Activated naive CD8-positive, alpha-beta T cell treated with anti-CD3 and anti-CD28 coated beads, Interleukin-2, amount 50 U/mL, for 16 hours (primary cell): ENCODE data around the gene GP1BA.

Experiments
- DNase-seq: peaks from one replicate; pipeline ENCODE4 v3.0.0-alpha.2; 2020; ENCODE audit warnings: low read depth, low spot score

GP1BA gene

DNA sequence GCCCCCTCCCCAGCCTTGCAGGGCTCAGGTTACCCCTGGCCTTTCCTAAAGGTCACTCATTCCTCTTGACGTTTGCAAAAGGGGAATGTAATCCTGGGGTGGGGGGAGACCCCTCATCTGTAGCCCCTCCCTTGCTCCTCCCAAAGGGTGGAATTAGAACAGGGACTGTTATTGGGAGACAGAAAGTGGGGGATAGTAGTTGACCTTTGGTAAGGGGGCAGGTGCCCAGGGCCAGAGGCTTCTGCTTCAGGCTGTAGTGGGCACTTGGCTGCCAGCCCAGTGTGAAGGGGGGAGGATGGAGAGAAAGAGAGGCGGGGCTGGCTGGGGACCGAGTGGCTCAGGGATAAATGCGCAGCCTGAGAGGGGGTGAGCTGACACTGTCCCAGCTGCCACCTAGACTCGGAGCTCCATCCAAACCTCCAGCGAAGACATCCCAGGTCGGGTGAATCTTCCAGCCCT lies 18.7 kb downstream of the GP1BA start, which contains the start of gene ENO3:
Gene ENO3 (plus strand): TSS at position 374 of the 459 bp plus-strand sequence. CDS start 711 bp downstream, outside the sequence.
- no peak for DNase-seq

DNA sequence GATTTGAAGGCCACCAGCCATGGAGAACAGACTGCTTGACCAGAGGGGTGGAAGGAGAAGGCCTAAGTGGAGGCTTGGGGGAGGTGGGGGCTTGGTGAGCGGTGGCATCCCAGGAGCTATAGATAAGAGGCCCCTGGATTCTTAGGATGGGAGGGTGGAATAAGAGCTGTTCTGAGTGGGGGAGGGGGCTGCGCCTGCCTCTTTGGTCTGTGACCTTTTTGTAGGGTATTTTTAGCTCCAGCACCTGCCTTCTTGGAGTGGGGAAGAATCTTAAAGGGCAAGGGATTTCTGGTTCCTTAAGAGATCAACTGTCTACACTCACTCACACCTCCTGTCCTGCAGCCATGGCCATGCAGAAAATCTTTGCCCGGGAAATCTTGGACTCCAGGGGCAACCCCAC lies 19.4 kb downstream of the GP1BA start:
- DNase-seq = no peak

DNA sequence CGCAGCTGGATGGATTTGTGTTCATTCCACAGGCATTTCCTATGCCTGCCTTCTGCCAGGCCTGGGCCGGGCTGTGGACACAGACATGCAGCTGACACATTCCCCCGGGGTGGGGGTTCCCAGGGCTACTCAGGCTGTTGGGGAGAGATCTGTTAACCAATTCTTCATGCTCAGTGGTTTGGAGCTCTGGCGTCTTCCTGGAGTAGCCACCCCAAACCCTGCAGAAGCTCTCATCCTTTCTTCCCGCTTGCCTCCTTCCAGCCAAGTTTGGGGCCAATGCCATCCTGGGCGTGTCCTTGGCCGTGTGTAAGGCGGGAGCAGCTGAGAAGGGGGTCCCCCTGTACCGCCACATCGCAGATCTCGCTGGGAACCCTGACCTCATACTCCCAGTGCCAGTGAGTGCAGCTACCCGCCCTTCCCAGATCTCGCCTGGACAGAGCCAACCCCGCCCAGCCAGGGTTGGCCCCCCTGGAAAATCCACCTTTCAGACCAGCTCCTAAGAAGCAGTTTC lies 21.4 kb downstream of the GP1BA start:
- no peak for DNase-seq

DNA sequence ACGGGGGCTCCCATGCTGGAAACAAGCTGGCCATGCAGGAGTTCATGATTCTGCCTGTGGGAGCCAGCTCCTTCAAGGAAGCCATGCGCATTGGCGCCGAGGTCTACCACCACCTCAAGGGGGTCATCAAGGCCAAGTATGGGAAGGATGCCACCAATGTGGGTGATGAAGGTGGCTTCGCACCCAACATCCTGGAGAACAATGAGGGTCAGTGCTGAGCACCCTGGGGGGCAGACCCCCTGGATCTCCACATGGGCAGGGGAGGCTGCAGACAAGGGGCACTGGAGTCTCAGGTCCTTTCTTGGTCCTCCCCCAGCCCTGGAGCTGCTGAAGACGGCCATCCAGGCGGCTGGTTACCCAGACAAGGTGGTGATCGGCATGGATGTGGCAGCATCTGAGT lies 23.0 kb downstream of the GP1BA start:
- no peak for DNase-seq

DNA sequence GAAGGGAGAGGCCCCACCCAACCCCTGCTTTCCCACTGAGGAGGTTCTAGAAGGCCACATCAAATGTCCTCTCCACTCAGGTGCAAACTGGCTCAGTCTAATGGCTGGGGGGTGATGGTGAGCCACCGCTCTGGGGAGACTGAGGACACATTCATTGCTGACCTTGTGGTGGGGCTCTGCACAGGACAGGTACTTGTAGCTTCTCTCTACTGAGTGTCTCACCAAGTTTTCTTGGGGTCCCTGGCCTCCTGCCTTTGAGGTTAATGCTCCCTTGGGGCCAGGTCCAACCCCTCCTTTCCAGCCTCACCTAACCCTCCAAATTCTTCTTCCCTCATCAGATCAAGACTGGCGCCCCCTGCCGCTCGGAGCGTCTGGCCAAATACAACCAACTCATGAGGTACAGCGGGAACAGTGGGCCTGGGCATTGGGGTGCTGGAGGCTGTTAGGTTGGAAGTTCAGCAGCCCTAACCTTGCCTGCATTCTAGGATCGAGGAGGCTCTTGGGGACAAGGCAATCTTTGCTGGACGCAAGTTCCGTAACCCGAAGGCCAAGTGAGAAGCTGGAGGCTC lies 24.5 kb downstream of the GP1BA start:
- no peak for DNase-seq

DNA sequence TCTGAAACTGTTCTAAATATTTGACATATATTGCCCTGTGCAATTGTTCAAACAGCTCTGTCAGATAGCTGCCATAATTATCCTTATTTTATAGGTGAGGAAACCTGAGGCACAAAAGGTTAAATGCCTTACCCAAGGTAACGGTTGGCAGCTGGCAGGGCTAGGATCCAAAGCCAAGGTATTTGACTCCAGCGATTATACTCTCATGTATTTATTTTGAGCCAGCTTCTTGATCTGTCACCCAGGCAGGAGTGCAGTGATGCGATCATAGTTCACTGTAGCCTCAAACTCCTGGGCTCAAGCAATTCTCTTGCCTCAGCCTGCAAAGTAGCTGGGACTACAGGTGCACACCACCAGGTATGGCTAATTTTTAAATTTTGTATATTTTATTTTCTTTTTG lies 26.0 kb downstream of the GP1BA start:
- no peak for DNase-seq

DNA sequence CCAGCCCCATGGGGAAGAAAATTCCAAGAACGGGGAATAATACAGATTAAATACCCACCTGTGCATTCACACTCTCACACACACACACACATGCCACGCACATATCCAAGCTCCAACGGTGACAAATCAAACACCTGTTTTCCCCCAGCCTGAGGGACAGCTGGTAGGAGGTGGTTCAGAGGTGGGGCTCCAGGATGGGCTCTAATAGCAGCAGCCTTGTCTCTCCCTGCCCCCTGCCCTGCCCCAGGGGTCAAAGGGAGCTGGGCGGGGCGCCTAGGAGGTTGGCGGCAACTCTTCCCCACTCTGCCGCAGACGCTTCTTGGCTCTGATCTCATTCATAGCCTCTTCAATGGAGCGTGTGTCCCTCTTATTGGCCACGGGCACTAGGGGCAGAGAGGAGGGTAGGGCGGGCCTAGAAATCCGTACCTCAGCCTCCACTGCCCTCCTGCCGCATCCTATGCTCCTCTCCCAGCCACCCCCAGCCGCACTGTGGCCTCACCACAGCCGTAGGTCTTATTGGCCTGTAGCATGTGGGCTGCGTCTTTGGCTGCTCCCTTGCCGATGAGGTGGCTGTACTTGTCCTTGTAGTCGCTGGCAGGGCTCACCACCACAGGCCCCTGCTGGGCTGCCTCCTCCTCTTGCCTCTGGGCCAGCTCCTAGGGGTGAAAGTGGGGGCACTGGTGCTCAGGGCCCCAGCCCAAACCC lies 27.3 kb downstream of the GP1BA start:
- DNase-seq = no peak

DNA sequence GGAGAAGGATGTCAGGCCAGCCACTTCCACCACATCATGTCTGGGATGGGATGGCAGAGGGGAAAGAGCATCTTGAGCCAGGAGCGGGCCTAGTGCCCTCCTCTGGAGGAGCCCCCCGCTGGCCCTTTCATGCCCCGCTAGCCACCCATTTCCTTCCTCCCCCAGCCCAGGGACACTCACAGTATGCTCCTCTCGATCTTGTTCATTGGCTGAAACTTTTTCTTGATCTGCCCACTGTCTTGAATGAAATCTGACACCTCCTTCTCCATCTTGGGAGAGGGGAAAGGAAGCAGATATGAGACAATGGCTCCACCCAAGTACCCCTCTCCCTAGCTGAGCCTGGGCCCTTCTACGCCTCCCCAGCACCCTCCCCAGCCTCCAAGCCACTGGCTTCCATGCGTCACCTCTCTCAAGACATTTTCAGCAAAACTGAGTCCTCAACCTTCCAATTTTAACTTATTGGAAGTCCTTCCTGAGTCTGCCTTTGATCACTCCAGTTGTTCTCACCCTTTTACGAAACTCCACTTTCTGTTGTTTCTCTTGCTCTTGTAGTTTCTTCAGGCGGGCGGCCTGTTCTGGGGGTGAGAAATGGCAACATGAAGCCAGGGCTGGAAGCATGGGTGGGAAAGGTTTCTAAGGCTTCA lies 28.3 kb downstream of the GP1BA start:
- no peak for DNase-seq

DNA sequence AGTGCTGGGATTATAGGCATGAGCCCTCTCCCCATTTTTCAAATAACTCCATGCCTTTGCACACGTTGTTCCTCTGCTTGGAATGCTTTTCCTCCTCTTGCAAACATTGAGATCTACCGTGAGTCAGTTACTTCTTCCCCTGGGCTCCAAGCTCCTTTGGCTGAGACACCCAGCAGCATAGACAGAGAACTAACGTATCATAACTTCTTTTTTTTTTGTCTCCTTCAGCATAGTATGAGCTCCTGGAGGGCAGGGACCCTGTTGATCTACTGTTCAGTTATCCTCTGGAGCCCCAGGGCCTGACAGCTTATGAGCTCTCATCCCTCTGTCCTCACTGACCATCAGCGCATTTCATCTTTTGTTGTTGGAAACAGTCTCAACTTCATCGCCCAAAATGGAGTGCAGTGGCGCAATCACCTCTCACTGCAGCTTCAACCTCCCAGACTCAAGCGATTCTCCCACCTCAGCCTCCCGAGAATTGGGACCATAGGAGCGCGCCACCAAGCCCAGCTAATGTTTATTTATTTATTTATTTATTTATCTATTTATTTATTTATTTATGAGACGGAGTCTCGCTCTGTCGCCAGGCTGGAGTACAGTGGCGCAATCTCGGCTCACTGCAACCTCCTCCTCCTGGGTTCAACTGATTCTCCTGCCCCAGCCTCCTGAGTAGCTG lies 33.4 kb downstream of the GP1BA start:
- DNase-seq = no peak

DNA sequence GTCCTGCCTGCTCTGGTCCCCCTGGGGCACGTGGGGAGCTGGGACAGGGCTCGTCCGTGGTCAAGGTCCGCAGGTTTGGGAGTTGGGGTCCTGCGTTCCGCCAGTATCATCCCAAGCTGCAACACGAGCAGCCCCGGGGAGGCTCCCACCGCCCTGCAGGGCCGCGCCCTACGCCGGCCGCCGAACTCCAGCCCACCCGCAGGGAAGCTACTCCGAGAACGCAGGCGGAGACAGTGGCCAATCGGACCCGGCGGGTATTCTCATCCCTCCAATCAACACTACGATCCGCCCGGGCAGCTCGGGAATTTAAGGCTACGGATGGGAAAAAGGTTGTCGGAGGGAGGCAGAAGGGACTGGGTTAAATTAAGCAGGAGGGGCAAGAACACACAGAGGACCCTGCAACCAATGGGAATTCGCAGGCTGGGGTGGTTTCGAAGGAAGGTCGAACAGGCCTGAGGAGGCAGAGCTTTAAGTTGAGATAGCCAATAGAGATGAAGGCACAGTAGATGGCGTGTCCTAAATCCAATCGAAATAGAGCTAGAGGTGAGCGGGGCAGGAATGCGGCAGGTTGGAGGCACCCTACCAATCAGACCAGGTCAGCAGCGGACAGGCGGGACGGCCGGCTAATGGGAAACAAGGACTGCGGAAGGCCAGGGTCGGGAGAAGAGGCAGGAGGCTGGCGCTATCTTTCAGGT lies 34.9 kb downstream of the GP1BA start:
- peak; percentile 89 for DNase-seq

DNA sequence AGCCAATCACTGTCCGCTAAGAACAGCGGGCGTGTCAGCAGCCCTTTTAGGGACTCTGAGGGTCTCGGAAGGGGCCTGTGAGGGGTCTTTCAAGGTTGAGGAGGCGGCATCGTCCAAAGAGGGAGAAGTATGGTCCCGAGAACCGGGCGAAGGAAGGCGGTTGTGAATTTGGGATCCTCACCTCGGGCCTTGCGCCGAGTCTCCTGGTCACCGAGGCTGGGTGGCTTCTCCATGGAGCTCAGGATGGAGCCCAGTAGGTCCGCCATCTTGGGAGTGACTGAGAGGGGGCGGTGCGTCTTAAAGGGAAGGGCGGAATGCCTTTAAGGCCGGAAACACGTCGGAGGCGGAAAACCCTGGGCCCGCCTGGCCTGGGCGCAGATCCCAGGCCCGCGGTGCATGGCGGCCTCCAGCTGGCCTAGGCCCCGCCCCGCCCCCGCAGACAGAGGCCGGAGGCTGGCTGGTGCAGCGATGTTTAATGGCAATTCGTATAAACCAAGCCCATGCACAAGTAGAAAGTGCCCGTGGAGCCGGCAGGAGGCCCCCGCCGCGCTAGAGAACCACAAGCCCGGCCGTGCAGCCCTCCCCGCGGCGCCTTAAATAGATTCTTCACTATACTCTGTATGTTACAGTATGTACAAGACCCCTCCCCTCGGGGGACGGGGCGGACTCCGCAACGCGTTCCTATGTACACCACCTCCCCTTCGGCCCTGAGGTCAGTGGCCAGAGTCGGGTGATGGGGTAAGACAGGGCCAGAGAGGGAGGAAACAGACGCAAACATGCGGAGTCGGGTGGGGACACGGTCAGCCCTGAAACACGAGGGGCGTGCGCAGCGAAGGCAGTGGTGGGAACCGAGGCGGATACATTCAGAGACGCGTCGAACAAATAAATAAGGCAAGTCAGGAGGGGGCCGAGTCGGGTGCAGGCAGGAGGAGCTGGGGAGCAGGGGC lies 35.7 kb downstream of the GP1BA start, which contains the start of gene SPAG7:
Gene SPAG7 (minus strand): TSS at position 279 of the 947 bp plus-strand sequence. CDS start 13 bp downstream, at position 266.
- DNase-seq = peak; percentile 83

DNA sequence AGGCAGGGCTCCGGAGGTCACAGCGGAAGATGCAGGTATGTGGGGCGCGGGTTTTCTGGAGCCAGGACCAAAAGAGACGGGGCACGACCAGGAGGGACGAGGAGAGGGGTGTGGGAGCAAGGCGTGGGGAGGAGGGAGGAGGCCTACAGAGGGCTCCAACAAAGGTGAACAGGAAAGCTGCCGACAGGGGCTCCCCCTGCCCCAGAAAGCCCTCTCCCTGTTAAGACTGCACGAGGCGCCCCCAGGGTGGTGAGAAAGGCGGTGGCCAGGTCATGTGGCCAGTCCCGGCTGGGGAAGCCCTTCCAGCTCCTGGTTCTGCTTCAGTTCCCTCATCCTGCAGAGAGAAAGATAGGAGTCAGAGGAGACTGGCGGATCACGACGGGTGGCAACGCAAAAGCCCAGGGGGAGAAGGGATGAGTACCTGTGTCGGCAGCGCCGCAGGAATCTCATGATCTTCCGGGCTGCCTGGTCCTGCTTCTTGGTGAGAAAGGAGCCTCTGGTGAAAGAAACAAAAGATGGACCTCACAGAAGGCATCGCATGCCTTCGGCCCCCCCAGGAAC lies 36.5 kb downstream of the GP1BA start:
- no peak for DNase-seq

DNA sequence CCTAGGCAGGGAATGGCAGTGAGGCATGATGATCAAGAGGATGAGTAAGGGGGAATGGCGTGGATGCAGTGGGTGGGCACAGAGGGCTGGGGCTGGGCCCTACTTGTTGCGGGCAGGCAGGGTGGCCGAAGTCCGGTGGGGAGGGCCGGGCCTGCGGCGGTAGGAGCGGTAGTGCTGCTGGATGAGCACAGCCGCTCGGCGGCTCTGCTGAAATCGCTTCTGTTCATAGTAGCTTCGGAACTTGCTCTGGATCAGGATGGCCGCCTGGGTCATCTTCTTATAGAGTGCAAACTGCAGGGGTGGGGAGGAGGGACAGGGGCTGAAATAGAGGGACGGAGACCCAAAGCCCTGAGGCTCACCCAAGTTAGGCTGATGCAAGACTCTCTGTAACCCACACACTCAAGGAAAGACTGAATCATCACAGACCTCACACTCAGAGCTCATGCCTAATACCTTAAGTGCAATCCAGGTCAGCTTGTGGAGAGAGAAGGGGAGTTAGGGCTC lies 37.0 kb downstream of the GP1BA start:
- DNase-seq = no peak

DNA sequence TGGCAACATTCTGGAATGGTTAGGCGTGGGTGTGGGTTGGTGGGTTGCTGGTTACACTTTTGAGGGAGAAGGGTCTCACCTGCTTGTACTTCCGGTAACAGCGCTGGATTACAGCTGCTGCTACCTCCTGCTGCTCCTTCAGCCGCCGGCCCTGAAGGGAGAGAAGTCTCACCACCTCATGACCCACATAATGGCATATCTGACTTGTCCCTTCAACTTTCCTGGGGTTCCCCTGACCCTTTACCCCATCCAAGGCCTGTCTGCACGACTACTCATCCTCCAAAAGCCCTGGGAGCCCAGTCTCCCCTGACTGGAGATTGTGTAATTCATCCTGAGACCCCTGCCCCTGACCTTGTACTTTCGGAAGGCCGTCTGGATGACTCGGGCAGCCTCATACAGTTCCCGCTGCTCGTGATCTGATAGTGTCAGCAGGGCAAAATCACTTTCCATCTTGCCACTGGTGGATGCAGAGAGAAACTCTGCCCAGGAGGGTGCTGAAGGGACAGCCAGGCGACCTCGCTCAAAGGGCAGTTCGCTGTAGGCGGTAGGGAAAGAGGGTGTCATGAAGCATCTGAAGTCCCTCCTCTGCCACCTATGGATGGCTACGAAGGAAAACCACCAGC lies 37.6 kb downstream of the GP1BA start:
- DNase-seq = no peak

DNA sequence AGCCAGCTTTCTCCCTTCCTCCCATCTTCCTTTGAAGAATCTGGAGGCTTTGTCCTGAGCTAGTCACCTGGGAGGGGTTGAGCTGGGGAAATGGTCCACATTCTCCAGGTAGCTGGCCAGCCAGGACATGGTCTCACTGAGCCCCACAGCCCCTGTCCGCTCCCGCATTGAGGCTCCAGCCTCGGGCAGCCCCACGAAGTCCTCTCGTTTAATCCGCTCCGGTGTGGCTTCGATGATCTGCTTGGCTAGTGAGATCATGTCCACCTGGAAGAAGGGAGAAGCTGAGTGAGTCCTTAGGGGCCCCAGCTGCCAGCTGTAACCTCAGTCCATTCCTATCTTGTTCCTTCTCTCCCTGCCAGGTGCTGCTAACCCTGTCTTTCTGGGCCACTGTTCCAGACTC lies 38.2 kb downstream of the GP1BA start:
- DNase-seq = no peak

DNA sequence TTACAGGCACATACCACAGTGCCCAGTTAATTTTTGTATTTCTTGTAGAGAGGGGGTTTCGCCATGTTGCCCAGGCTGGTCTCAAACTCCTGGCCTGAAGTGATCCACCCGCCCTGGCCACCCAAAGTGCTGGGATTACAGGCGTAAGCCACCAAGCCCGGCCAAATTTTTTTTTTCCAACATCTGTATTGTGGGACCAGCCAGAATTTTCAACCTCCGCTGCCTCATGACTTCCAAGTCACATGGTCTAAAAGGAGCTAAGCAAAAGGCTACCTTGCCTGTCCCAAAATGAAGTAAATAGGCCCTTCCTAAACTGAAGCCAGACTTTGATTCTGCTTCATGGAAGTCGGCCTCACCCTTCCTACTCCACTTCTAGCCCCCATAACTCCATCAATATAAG lies 39.7 kb downstream of the GP1BA start:
- DNase-seq = no peak

DNA sequence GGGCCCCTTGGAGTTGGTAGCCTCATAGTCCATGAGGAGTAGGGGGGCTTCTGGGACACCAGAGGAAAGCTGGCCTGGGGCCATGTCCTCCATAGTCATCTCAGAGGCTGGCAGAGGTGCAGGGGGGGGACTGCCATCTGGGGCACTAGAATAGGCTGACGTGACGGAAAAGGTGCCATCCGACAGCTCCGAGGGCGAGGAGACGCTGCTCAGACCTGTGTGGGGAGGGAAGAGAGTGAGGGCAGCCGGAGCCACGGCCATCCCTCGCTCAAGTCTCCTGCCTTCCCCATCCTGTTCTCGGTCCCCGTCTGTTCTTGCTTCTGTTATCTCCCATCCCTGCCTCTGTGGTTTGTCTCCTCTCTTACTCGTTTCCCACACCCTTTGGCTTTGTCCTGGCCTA lies 40.2 kb downstream of the GP1BA start:
- DNase-seq = no peak

DNA sequence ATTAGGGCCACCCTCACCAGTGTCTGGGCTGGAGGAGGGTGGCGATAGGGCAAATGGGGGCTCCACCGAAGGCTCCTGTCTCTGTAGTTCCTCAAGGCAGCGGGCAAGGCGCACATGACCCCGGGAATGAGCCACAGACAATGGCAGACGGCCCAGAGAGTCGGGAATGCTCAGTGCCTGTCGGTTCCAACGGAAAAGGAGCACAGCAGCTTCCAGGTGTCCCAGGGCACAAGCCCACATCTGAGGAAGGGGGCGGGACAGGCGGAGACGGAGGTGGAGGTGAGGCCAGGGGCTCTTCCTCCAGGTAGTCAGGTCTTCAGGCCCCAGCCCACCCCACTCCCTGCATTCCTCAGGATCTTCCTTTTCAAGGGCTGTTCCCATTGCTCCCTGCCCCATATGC lies 40.7 kb downstream of the GP1BA start:
- DNase-seq = no peak
